ENCODE measurements around the gene C16orf89.
"Not testable (repeated sequence)": the region's sequence is repeated elsewhere in the genome, so short reads cannot be mapped to it uniquely, and the experiment has no call there.

- not testable (repeated sequence) for TF ChIP-seq CTCF, POLR2A (IDR thresholded peaks at IDR 0.05)
Observed at GRCh38 chr16:5073771-5074170, 8.0 kb upstream of the C16orf89 start.
